C4-2B (cell line): ENCODE results near the gene RELN.

Source experiments
- CTCF ChIP-seq: fragments of 450-650 bp; conservative IDR thresholded peaks from 2 replicates; pipeline ENCODE4 v1.5.1; 2017; ENCODE audit warnings: mild to moderate bottlenecking
- ZFX ChIP-seq: fragments of 450-650 bp; IDR thresholded peaks from 2 replicates; pipeline ENCODE4 v1.6.1; 2017

GRCh38 chr7:103803631-103804030, 185.8 kb downstream of the RELN start:
- TF ChIP-seq CTCF (no peak), ZFX (no peak)
